GM12878 (cell line): ENCODE measurements around the gene NEK1. TPM values are rescaled to one million over a fixed set of nuclear protein-coding genes. Genes with fewer than 3 reads are reported as not detected.

ENCODE experiments used
- ATAC-seq: fragments of 200-7000 bp; cut with Tn5 transposase; 3 replicates; pipeline ENCODE4 v1.9.1; 2020; ENCODE audit warnings: mild to moderate bottlenecking, moderate library complexity
- BruUV-seq: library from RNA; stranded (reverse); fragments of 400-500 nt; replicated peaks from 2 replicates; lab custom pipeline; 2021; lab: Mats Ljungman, UMichigan
- CTCF ChIA-PET: fragments of 300-600 bp; sonication (Branson Sonifier 250); formaldehyde crosslinking; extraction: SDS; loops from one replicate; lab custom pipeline; 2021; ENCODE audit warnings: inconsistent platforms; lab: Yijun Ruan, JAX
- POLR2A ChIA-PET: fragments of 350-600 bp; formaldehyde crosslinking; extraction: SDS; loops from one replicate; lab custom pipeline; 2021; ENCODE audit warnings: inconsistent platforms; lab: Charles Lee
- RAD21 ChIA-PET: fragments of 300-600 bp; sonication (Branson Sonifier 250); formaldehyde crosslinking; loops from one replicate; lab custom pipeline; 2023; ENCODE audit warnings: antibody characterized with exemption; ENCODE audit not compliant: unreplicated experiment; lab: Charles Lee
- SMC1A ChIA-PET: fragments of 300-600 bp; sonication (Branson Sonifier 250); formaldehyde crosslinking; loops from one replicate; lab custom pipeline; 2023; ENCODE audit not compliant: unreplicated experiment, uncharacterized antibody; lab: Charles Lee
- DNase-seq: peaks from one replicate; pipeline ENCODE4 v3.0.0-alpha.2; 2011; ENCODE audit warnings: low read depth, low spot score
- FAIRE-seq: peaks from 3 replicates; lab custom pipeline; 2011; peaks lifted over from hg19 to GRCh38; lab: Jason Lieb, UNC
- H2AFZ ChIP-seq: 2 replicates; pipeline ENCODE4 v1.6.0; 2011; ENCODE audit warnings: low read depth, low read length, control low read depth; ENCODE audit not compliant: control insufficient read depth
- H3K27ac ChIP-seq: 2 replicates; pipeline ENCODE4 v1.5.1; 2011; ENCODE audit warnings: control low read depth; ENCODE audit not compliant: control insufficient read depth, insufficient read depth
- H3K27me3 ChIP-seq, 2 experiments: replicated peaks in 1 of 2; 2 replicates each; pipeline versions ENCODE4 v1.6.0 to v1.6.1; 2011; ENCODE audit warnings: low read length in 1 of 2; ENCODE audit not compliant: control insufficient read depth in 2 of 2, insufficient read depth in 2 of 2
- H3K36me3 ChIP-seq, 2 experiments: 2 replicates each; pipeline ENCODE4 v1.5.1; 2011; ENCODE audit warnings: low read length in 1 of 2; ENCODE audit not compliant: control insufficient read depth in 2 of 2, insufficient read depth in 2 of 2
- H3K4me1 ChIP-seq: 2 replicates; pipeline ENCODE4 v1.6.1; 2011; ENCODE audit warnings: mild to moderate bottlenecking, low read length, moderate library complexity, mixed read lengths; ENCODE audit not compliant: control insufficient read depth, insufficient read depth
- H3K4me2 ChIP-seq: 2 replicates; pipeline ENCODE4 v1.6.0; 2011; ENCODE audit warnings: control low read depth; ENCODE audit not compliant: control insufficient read depth, insufficient read depth
- H3K4me3 ChIP-seq: fragments of 200-600 bp; sonication (generic); 2 replicates; pipeline ENCODE4 v1.5.1; 2016
- H3K79me2 ChIP-seq: 2 replicates; pipeline ENCODE4 v1.6.0; 2011; ENCODE audit warnings: low read length; ENCODE audit not compliant: control insufficient read depth, insufficient read depth
- H3K9ac ChIP-seq: 2 replicates; pipeline ENCODE4 v1.8.0; 2011; ENCODE audit warnings: low read length, control low read depth, mixed read lengths; ENCODE audit not compliant: control insufficient read depth, insufficient read depth
- H3K9me3 ChIP-seq: replicated peaks from 3 replicates; pipeline ENCODE4 v1.5.1; 2011; ENCODE audit warnings: mild to moderate bottlenecking, low read length; ENCODE audit not compliant: control insufficient read depth, insufficient read depth
- H4K20me1 ChIP-seq: 2 replicates; pipeline ENCODE4 v1.6.0; 2011; ENCODE audit not compliant: control insufficient read depth, insufficient read depth
- BMI1 ChIP-seq: fragments of 450-650 bp; IDR thresholded peaks from 2 replicates; pipeline ENCODE4 v1.6.1; 2016; ENCODE audit warnings: mild to moderate bottlenecking, moderate library complexity, borderline replicate concordance
- CHD1 ChIP-seq: IDR thresholded peaks from 2 replicates; pipeline ENCODE4 v1.6.1; 2012; ENCODE audit warnings: low read depth, low read length, improper control_type of control experiment
- EZH2 ChIP-seq: IDR thresholded peaks from 2 replicates; pipeline ENCODE4 v1.6.1; 2012; ENCODE audit warnings: low read depth, mild to moderate bottlenecking, control low read depth, inconsistent platforms, low read length, borderline replicate concordance; ENCODE audit not compliant: control insufficient read depth
- FOS ChIP-seq: IDR thresholded peaks from 3 replicates; pipeline ENCODE4 v1.6.1; 2011; ENCODE audit warnings: borderline replicate concordance; ENCODE audit not compliant: insufficient read length; ENCODE audit errors: extremely low read depth
- HDAC2 ChIP-seq: fragments of 200-600 bp; sonication (generic); IDR thresholded peaks from 2 replicates; pipeline ENCODE4 v1.6.1; 2017
- HDAC6 ChIP-seq: fragments of 200-600 bp; sonication (generic); IDR thresholded peaks from one replicate; pipeline ENCODE4 v1.8.0; 2017; ENCODE audit warnings: antibody characterized with exemption; ENCODE audit not compliant: unreplicated experiment
- HSF1 ChIP-seq: fragments of 150-350 bp; IDR thresholded peaks from 2 replicates; pipeline ENCODE4 v1.6.1; 2014; ENCODE audit warnings: mild to moderate bottlenecking, low read depth, low read length
- IKZF2 ChIP-seq, 2 experiments: fragments of 450-650 bp; IDR thresholded peaks; 2 replicates each; pipeline ENCODE4 v1.6.1; 2017; ENCODE audit warnings: mild to moderate bottlenecking in 2 of 2, moderate library complexity in 2 of 2
- IRF4 ChIP-seq: IDR thresholded peaks from 2 replicates; pipeline ENCODE4 v1.6.1; 2011; ENCODE audit warnings: low read depth, low read length
- JUND ChIP-seq: IDR thresholded peaks from 2 replicates; pipeline ENCODE4 v1.6.1; 2012; ENCODE audit warnings: low read depth, mild to moderate bottlenecking, low read length, improper control_type of control experiment, moderate library complexity
- NFXL1 ChIP-seq: fragments of 450-650 bp; IDR thresholded peaks from 2 replicates; pipeline ENCODE4 v1.6.1; 2017; ENCODE audit warnings: antibody characterized with exemption, mild to moderate bottlenecking, borderline replicate concordance
- RBBP5 ChIP-seq: fragments of 200-600 bp; sonication (generic); conservative IDR thresholded peaks from 2 replicates; pipeline ENCODE4 v1.6.1; 2016
- RELA ChIP-seq: fragments of 450-650 bp; IDR thresholded peaks from 2 replicates; pipeline ENCODE4 v1.8.0; 2014; ENCODE audit warnings: borderline replicate concordance; ENCODE audit not compliant: partially characterized antibody
- SP1 ChIP-seq: IDR thresholded peaks from one replicate; pipeline ENCODE4 v1.6.1; 2011; ENCODE audit warnings: low read depth, low read length
- TCF3 ChIP-seq: IDR thresholded peaks from 2 replicates; pipeline ENCODE4 v1.6.1; 2012; ENCODE audit warnings: low read depth, mild to moderate bottlenecking, low read length, borderline replicate concordance; ENCODE audit not compliant: insufficient read depth
- ZBTB11 ChIP-seq: fragments of 450-650 bp; formaldehyde crosslinking; IDR thresholded peaks from 2 replicates; pipeline ENCODE4 v1.5.0; 2022; ENCODE audit warnings: mild to moderate bottlenecking, missing genetic modification characterization
- ZNF622 ChIP-seq: fragments of 450-650 bp; IDR thresholded peaks from 2 replicates; pipeline ENCODE4 v1.6.1; 2017; ENCODE audit warnings: mild to moderate bottlenecking, inconsistent platforms
- ZSCAN29 ChIP-seq: fragments of 450-650 bp; IDR thresholded peaks from 2 replicates; pipeline ENCODE4 v1.6.1; 2017; ENCODE audit warnings: mild to moderate bottlenecking, moderate library complexity
- WGBS: methylation state at CpG from one replicate; pipeline ENCODE4 v1.1.6; 2016; ENCODE audit warnings: low lambda C conversion rate; ENCODE audit not compliant: insufficient replicate concordance, insufficient coverage; ENCODE audit errors: missing lambda C conversion rate; 5-methylcytosine and 5-hydroxymethylcytosine counted together
- in situ Hi-C: fragments of 300-500 bp; cut with MboI; formaldehyde crosslinking; loops from 9 replicates; pipeline ENCODE4 v1.14.3; 2018; ENCODE audit warnings: mixed read lengths
- intact Hi-C: fragments of 100-400 bp; cut with micrococcal nuclease; formaldehyde crosslinking; loops from one replicate; pipeline ENCODE4 v1.14.2; 2022; ENCODE audit not compliant: unreplicated experiment
- polyA plus RNA-seq, 11 experiments: library from polyadenylated mRNA; depleted of rRNA in 4 of 11; unstranded in 6 of 11; stranded (reverse) in 5 of 11; fragments of >200 nt; fragmentation: Nextera tagmentation in 4 of 11; fragmentation: Illumina TruSeq in 1 of 11; extraction: Ambion mirVana in 4 of 11; extraction: Trizol in 1 of 11; gene quantifications; 1 replicate in 1 of 11; 2 replicates in 10 of 11; pipeline versions ENCODE4 v1.2.1 to v1.2.3, GENCODE V29; 2011 to 2016; ENCODE audit warnings: inconsistent platforms in 2 of 11, missing spikeins in 2 of 11, low read depth in 1 of 11
- total RNA-seq, 4 experiments: library from RNA; depleted of rRNA in 3 of 4; stranded (reverse); fragments of >200 nt in 3 of 4; fragmentation: Illumina TruSeq in 1 of 4; extraction: Trizol in 1 of 4; gene quantifications; 2 replicates each; pipeline versions ENCODE4 v1.2.1 to v1.2.3, GENCODE V29; 2013 to 2021

NEK1 gene
- total and polyA plus RNA-seq, 10 of the 15 experiments (the other 5 are each of a cell fraction or from before 2014, with no cell fraction given), result 4.9 to 16.1 (median 7.5) TPM

- Histone ChIP-seq H4K20me1 (no peaks in the 10 kb centered on the region), H3K27me3 (no peaks in the 10 kb centered on the region), H3K4me2 (no peak overlapping the region), H3K36me3 (peaks cover 0 to 11% of the 10 kb centered on the region in 2 experiments; a peak in 1 of 4 replicates), H3K9ac (no peak overlapping the region), H3K27ac (no peak overlapping the region), H3K4me1 (0 out of 2 replicates have a peak, but pooled peaks cover 8% of the 10 kb centered on the region), H3K79me2 (peaks cover 3% of the 10 kb centered on the region), H2AFZ (no peak overlapping the region), H3K4me3 (no peak overlapping the region), H3K9me3 (no peaks in the 10 kb centered on the region)
- in situ Hi-C loops (no loop called here), intact Hi-C loops (no loop called here)
- RAD21 ChIA-PET, result interaction anchor here (2.0 kb wide), 1 partner anchor 681 kb away, joined by 4 read pairs; no protein-coding TSS in a partner anchor
- WGBS, result 100% methylated on average over 1 of the region's 1 CpG
- BruUV-seq, result no TSS peak
- FAIRE-seq, result no peak
- no peak for DNase-seq
- SMC1A ChIA-PET, result interaction anchor here (1.0 to 2.4 kb wide), 3 partner anchors 16 to 707 kb away, joined by 3 to 6 read pairs (median 3); no protein-coding TSS in a partner anchor
- POLR2A ChIA-PET, result no interaction called here
- ATAC-seq, result peak; percentile 48
- CTCF ChIA-PET, result interaction anchor here (0.8 to 2.1 kb wide), 5 partner anchors 8 to 119 kb away, joined by 3 to 6 read pairs (median 4); partner anchors contain the start of gene CLCN3
- TF ChIP-seq NFXL1 (no peak), ZSCAN29 (no peak), SP1 (no peak), EZH2 (no peak), HDAC6 (no peak), FOS (no peak), JUND (no peak), IRF4 (no peak), HDAC2 (no peak), ZBTB11 (CRISPR knock-in tag) (no peak), CHD1 (no peak), RBBP5 (no peak), HSF1 (no peak), RELA (no peak), BMI1 (no peak), IKZF2 (IDR thresholded peaks at IDR 0.05) (no peak), ZNF622 (no peak), TCF3 (no peak)
Observed at GRCh38 chr4:169604903-169605331, 7.5 kb downstream of the NEK1 start.
